Activated CD4-positive, alpha-beta memory T cell treated with anti-CD3 and anti-CD28 coated beads for 36 hours (primary cell): Measurements from ENCODE around the gene WDR75. TPM values are rescaled to one million over a fixed set of nuclear protein-coding genes. Genes with fewer than 3 reads are reported as not detected.
"Not testable (repeated sequence)": the region's sequence is repeated elsewhere in the genome, so short reads cannot be mapped to it uniquely, and the experiment has no call there.

ENCODE experiments used
- CTCF ChIA-PET: fragments of 350-600 bp; sonication (Branson Sonifier 250); formaldehyde crosslinking; loops from one replicate; lab custom pipeline; 2021; ENCODE audit warnings: antibody characterized with exemption, inconsistent platforms; lab: Charles Lee
- POLR2A ChIA-PET: fragments of 350-600 bp; sonication (Branson Sonifier 250); formaldehyde crosslinking; loops from one replicate; lab custom pipeline; 2021; ENCODE audit warnings: antibody characterized with exemption; lab: Charles Lee
- DNase-seq: peaks from one replicate; pipeline ENCODE4 v3.0.0-alpha.2; 2020
- H3K27ac Mint-ChIP-seq: one replicate; pipeline ENCODE4 v1.8.0; 2021; ENCODE audit warnings: mixed read lengths
- H3K27me3 Mint-ChIP-seq: one replicate; pipeline ENCODE4 v1.8.0; 2021; ENCODE audit warnings: mixed read lengths
- H3K36me3 Mint-ChIP-seq: one replicate; pipeline ENCODE4 v1.8.0; 2021; ENCODE audit warnings: mixed read lengths
- H3K4me1 Mint-ChIP-seq: one replicate; pipeline ENCODE4 v1.8.0; 2021; ENCODE audit warnings: low read depth, mixed read lengths
- H3K4me3 Mint-ChIP-seq: one replicate; pipeline ENCODE4 v1.8.0; 2021; ENCODE audit warnings: mild to moderate bottlenecking, mixed read lengths
- H3K9me3 Mint-ChIP-seq: one replicate; pipeline ENCODE4 v1.8.0; 2021; ENCODE audit warnings: mixed read lengths
- intact Hi-C: fragments of 100-400 bp; cut with micrococcal nuclease; formaldehyde crosslinking; loops from one replicate; pipeline ENCODE4 v1.15.1; 2023
- total RNA-seq, 2 experiments: library from RNA; stranded (reverse); gene quantifications; one replicate each; pipeline ENCODE4 v1.2.3, GENCODE V29; 2021

WDR75 gene
- total RNA-seq, 2 experiments from 2014 or later = 66.4 to 68.8 TPM

GRCh38 chr2:189477756-189478155, 36.5 kb downstream of the WDR75 start:
- DNase-seq = no peak
- no peak overlapping the region for H3K4me3 Mint-ChIP-seq
- H3K27ac Mint-ChIP-seq = no peak overlapping the region
- H3K9me3 Mint-ChIP-seq = no peaks in the 10 kb centered on the region
- CTCF ChIA-PET = interaction anchor here (1.2 to 1.4 kb wide), 2 partner anchors 9 kb away, joined by 3 read pairs; no protein-coding TSS in a partner anchor
- H3K27me3 Mint-ChIP-seq = no peaks in the 10 kb centered on the region
- H3K4me1 Mint-ChIP-seq = no peaks in the 10 kb centered on the region
- POLR2A ChIA-PET = no interaction called here
- intact Hi-C loops = no loop called here
- H3K36me3 Mint-ChIP-seq = peaks cover 31% of the 10 kb centered on the region

- H3K4me1 Mint-ChIP-seq, DNase-seq, H3K27me3 Mint-ChIP-seq, POLR2A ChIA-PET, H3K27ac Mint-ChIP-seq, intact Hi-C loops, H3K9me3 Mint-ChIP-seq, H3K4me3 Mint-ChIP-seq: not testable (repeated sequence)
- CTCF ChIA-PET = interaction anchor here (1.2 kb wide), 1 partner anchor 9 kb away, joined by 3 read pairs; no protein-coding TSS in a partner anchor
- peaks cover 29% of the 10 kb centered on the region for H3K36me3 Mint-ChIP-seq
Measured at GRCh38 chr2:189478289-189478688, 37.0 kb downstream of the WDR75 start.

GRCh38 chr2:189481071-189481470, 39.8 kb downstream of the WDR75 start:
- intact Hi-C loops = no loop called here
- Mint-ChIP-seq H3K4me3 (no peak overlapping the region), H3K4me1 (no peaks in the 10 kb centered on the region), H3K36me3 (peaks cover 14% of the 10 kb centered on the region), H3K9me3 (no peaks in the 10 kb centered on the region), H3K27me3 (no peaks in the 10 kb centered on the region), H3K27ac (no peak overlapping the region)
- CTCF ChIA-PET = no interaction called here
- POLR2A ChIA-PET = no interaction called here
- DNase-seq = no peak

GRCh38 chr2:189483571-189483970, 42.3 kb downstream of the WDR75 start:
- no peaks in the 10 kb centered on the region for H3K36me3 Mint-ChIP-seq
- CTCF ChIA-PET = no interaction called here
- no peaks in the 10 kb centered on the region for H3K27me3 Mint-ChIP-seq
- no peaks in the 10 kb centered on the region for H3K4me1 Mint-ChIP-seq
- H3K9me3 Mint-ChIP-seq = no peaks in the 10 kb centered on the region
- POLR2A ChIA-PET = no interaction called here
- H3K27ac Mint-ChIP-seq = no peak overlapping the region
- no peak overlapping the region for H3K4me3 Mint-ChIP-seq
- DNase-seq = no peak
- intact Hi-C loops = no loop called here

- intact Hi-C loops = no loop called here
- POLR2A ChIA-PET = no interaction called here
- Mint-ChIP-seq H3K27me3 (no peaks in the 10 kb centered on the region), H3K36me3 (no peaks in the 10 kb centered on the region), H3K9me3 (no peaks in the 10 kb centered on the region), H3K27ac (no peak overlapping the region), H3K4me3 (no peak overlapping the region), H3K4me1 (no peaks in the 10 kb centered on the region)
- no peak for DNase-seq
- CTCF ChIA-PET = no interaction called here
Measured at GRCh38 chr2:189483980-189484740, 42.9 kb downstream of the WDR75 start.

DNA sequence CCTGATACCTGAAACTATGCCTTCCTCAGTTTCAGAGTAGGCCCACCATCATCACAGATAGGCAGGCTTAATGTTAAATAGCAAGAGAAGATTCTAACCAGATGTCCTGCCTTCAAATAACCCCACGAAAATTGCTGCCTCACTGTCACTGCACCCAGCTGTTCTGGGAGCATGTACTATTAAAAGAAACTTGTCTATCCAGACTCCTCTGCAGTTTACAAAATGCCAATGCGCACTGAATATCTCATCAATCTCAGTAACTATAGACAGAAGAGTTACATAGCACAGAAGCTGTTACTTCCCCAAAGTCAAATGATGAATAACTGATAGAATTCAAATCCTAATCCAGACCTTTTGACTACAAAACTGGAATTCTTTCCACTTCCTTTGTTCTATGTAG, 43.9 kb downstream of the WDR75 start:
- no peak for DNase-seq
- Mint-ChIP-seq H3K36me3 (no peaks in the 10 kb centered on the region), H3K9me3 (no peaks in the 10 kb centered on the region), H3K27ac (no peak overlapping the region), H3K4me1 (no peaks in the 10 kb centered on the region), H3K27me3 (no peaks in the 10 kb centered on the region), H3K4me3 (no peak overlapping the region)
- intact Hi-C loops = no loop called here
- CTCF ChIA-PET = no interaction called here
- POLR2A ChIA-PET = no interaction called here

GRCh38 chr2:189486237-189486770, 45.0 kb downstream of the WDR75 start:
- peaks cover 3% of the 10 kb centered on the region for H3K27me3 Mint-ChIP-seq
- H3K9me3 Mint-ChIP-seq = no peaks in the 10 kb centered on the region
- H3K4me3 Mint-ChIP-seq = no peak overlapping the region
- DNase-seq = no peak
- no peak overlapping the region for H3K27ac Mint-ChIP-seq
- ChIA-PET POLR2A (no interaction called here), CTCF (interaction anchor here (1.4 kb wide), 1 partner anchor 9 kb away, joined by 3 read pairs; no protein-coding TSS in a partner anchor)
- intact Hi-C loops = no loop called here
- no peaks in the 10 kb centered on the region for H3K36me3 Mint-ChIP-seq
- no peaks in the 10 kb centered on the region for H3K4me1 Mint-ChIP-seq

GRCh38 chr2:189487283-189488007, 46.2 kb downstream of the WDR75 start:
- no peaks in the 10 kb centered on the region for H3K36me3 Mint-ChIP-seq
- peaks cover 8% of the 10 kb centered on the region for H3K27me3 Mint-ChIP-seq
- no peak overlapping the region for H3K27ac Mint-ChIP-seq
- ChIA-PET POLR2A (no interaction called here), CTCF (interaction anchor here (1.4 kb wide), 1 partner anchor 10 kb away, joined by 3 read pairs; no protein-coding TSS in a partner anchor)
- no peaks in the 10 kb centered on the region for H3K9me3 Mint-ChIP-seq
- intact Hi-C loops = no loop called here
- H3K4me1 Mint-ChIP-seq = no peaks in the 10 kb centered on the region
- H3K4me3 Mint-ChIP-seq = no peak overlapping the region
- no peak for DNase-seq

- ChIA-PET CTCF (no interaction called here), POLR2A (no interaction called here)
- no peak overlapping the region for H3K27ac Mint-ChIP-seq
- no peaks in the 10 kb centered on the region for H3K36me3 Mint-ChIP-seq
- H3K4me1 Mint-ChIP-seq = no peaks in the 10 kb centered on the region
- H3K27me3 Mint-ChIP-seq = peaks cover 12% of the 10 kb centered on the region
- intact Hi-C loops = no loop called here
- no peak overlapping the region for H3K4me3 Mint-ChIP-seq
- no peaks in the 10 kb centered on the region for H3K9me3 Mint-ChIP-seq
- DNase-seq = no peak
Measured at GRCh38 chr2:189488008-189488310, 46.7 kb downstream of the WDR75 start.

DNA sequence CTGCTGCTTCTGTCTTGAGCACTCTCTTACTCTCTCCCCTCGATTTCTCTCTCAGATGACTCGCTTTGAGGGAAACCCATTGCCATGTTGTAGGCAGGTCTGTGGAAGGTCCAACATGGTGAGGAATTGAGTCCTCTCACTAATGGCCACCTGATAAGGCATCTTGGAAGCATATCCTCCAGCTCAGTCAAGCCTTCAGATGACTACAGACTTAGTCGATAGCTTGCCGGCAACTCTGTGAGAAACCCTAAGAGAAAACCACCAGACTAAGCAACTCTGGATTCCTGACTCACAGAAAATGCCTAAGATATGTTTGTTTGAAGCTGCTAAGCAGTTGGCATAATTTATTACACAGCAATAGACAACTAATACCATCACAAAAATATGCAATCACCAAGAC, 51.2 kb downstream of the WDR75 start:
- Mint-ChIP-seq H3K4me3 (no peak overlapping the region), H3K9me3 (peaks cover 7% of the 10 kb centered on the region), H3K27ac (no peak overlapping the region), H3K4me1 (no peaks in the 10 kb centered on the region), H3K27me3 (peaks cover 15% of the 10 kb centered on the region), H3K36me3 (no peaks in the 10 kb centered on the region)
- no peak for DNase-seq
- POLR2A ChIA-PET = no interaction called here
- intact Hi-C loops = no loop called here
- CTCF ChIA-PET = no interaction called here

DNA sequence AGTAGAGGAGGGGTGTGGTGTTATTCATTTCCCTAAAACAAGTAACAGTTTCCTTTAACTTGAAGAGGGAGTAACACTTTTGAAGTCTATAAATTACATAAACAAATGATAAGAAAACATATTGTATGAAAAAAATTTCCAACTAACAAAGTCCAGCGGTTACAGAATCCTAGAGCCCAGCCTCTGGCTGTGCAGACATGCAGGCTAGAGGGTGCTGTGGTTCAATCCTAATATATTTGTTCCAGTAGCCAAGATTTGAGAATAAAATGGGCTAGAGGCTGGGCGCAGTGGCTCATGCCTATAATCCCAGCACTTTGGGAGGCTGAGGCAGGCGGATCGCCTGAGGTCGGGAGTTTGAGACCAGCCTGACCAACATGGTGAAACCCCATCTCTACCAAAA, 56.9 kb downstream of the WDR75 start:
- Mint-ChIP-seq H3K4me3 (no peak overlapping the region), H3K27me3 (peaks cover 3% of the 10 kb centered on the region), H3K9me3 (peaks cover 7% of the 10 kb centered on the region), H3K36me3 (no peaks in the 10 kb centered on the region), H3K27ac (no peak overlapping the region), H3K4me1 (no peaks in the 10 kb centered on the region)
- ChIA-PET CTCF (no interaction called here), POLR2A (no interaction called here)
- intact Hi-C loops = no loop called here
- no peak for DNase-seq

GRCh38 chr2:189499137-189499536, 57.9 kb downstream of the WDR75 start:
- Mint-ChIP-seq H3K9me3 (peaks cover 7% of the 10 kb centered on the region), H3K4me3 (no peak overlapping the region), H3K4me1 (no peaks in the 10 kb centered on the region), H3K27me3 (peaks cover 3% of the 10 kb centered on the region), H3K36me3 (no peaks in the 10 kb centered on the region), H3K27ac (no peak overlapping the region)
- ChIA-PET POLR2A (no interaction called here), CTCF (no interaction called here)
- intact Hi-C loops = no loop called here
- no peak for DNase-seq
